Midbrain (tissue), 1 donor: ENCODE data around the gene EPX.

Source experiments
- DNase-seq: peaks from one replicate; lab custom pipeline; 2025; lab: John Stamatoyannopoulos, UW

Gene EPX

GRCh38 chr17:58229384-58229783 is 36.9 kb downstream of the EPX start:
- DNase-seq, result no peak

- DNase-seq, result no peak
These were observed 37.4 kb downstream of the EPX start for GRCh38 chr17:58229881-58230280.

- no peak for DNase-seq
These were observed 39.1 kb downstream of the EPX start for GRCh38 chr17:58231641-58232040.

GRCh38 chr17:58232707-58233156 is 40.2 kb downstream of the EPX start:
- no peak for DNase-seq

GRCh38 chr17:58233543-58233942 is 41.0 kb downstream of the EPX start:
- DNase-seq, result no peak

GRCh38 chr17:58234512-58234911 is 42.0 kb downstream of the EPX start:
- DNase-seq, result no peak

GRCh38 chr17:58235821-58236220 is 43.3 kb downstream of the EPX start:
- no peak for DNase-seq

- DNase-seq, result no peak
These were observed 43.9 kb downstream of the EPX start for GRCh38 chr17:58236394-58236793.

- no peak for DNase-seq
These were observed 45.7 kb downstream of the EPX start, which contains the start of gene LPO for GRCh38 chr17:58238147-58238634. Gene LPO, plus strand, starts transcription at chr17:58238584. Its CDS starts 4,396 bp downstream, at chr17:58242980.

- no peak for DNase-seq
These were observed 47.5 kb downstream of the EPX start for GRCh38 chr17:58239987-58240386.

- DNase-seq, result no peak
These were observed 49.8 kb downstream of the EPX start for GRCh38 chr17:58242171-58242784.

GRCh38 chr17:58244963-58245362 is 52.4 kb downstream of the EPX start:
- no peak for DNase-seq

GRCh38 chr17:58245428-58246103 is 53.0 kb downstream of the EPX start:
- no peak for DNase-seq

GRCh38 chr17:58246104-58246740 is 53.7 kb downstream of the EPX start:
- DNase-seq, result no peak

GRCh38 chr17:58246781-58247180 is 54.3 kb downstream of the EPX start:
- no peak for DNase-seq

GRCh38 chr17:58247511-58248363 is 55.2 kb downstream of the EPX start:
- no peak for DNase-seq

GRCh38 chr17:58248955-58249269 is 56.4 kb downstream of the EPX start:
- no peak for DNase-seq

- peak; percentile 69 for DNase-seq
These were observed 57.0 kb downstream of the EPX start for GRCh38 chr17:58249270-58250133.

GRCh38 chr17:58250344-58251011 is 58.0 kb downstream of the EPX start:
- no peak for DNase-seq

- no peak for DNase-seq
These were observed 59.6 kb downstream of the EPX start for GRCh38 chr17:58252141-58252540.

GRCh38 chr17:58253082-58253481 is 60.6 kb downstream of the EPX start:
- DNase-seq, result no peak
